GM23338 (cell line): ENCODE results near the gene DIAPH1. TPM values are rescaled to one million over a fixed set of nuclear protein-coding genes. Genes with fewer than 3 reads are reported as not detected.

Experiments
- ATAC-seq: fragments of 200-7000 bp; cut with Tn5 transposase; 3 replicates; pipeline ENCODE4 v1.9.1; 2020
- DNase-seq: peaks from one replicate; pipeline ENCODE4 v3.0.0-alpha.2; 2015; ENCODE audit warnings: low spot score
- H2AFZ ChIP-seq: fragments of 200-600 bp; sonication (generic); 2 replicates; pipeline ENCODE4 v1.8.0; 2016; ENCODE audit warnings: antibody characterized with exemption, mild to moderate bottlenecking, moderate library complexity
- H3F3A ChIP-seq: fragments of 200-600 bp; sonication (generic); replicated peaks from 2 replicates; pipeline ENCODE4 v1.8.0; 2017; ENCODE audit warnings: antibody characterized with exemption, mixed run types, low read depth
- H3K27ac ChIP-seq: fragments of 200-600 bp; sonication (generic); 2 replicates; pipeline ENCODE4 v1.6.1; 2016; ENCODE audit warnings: low read depth
- H3K27me3 ChIP-seq: fragments of 200-600 bp; sonication (generic); 2 replicates; pipeline ENCODE4 v1.8.0; 2016; ENCODE audit warnings: mild to moderate bottlenecking, mixed run types, moderate library complexity; ENCODE audit not compliant: insufficient read depth
- H3K36me3 ChIP-seq: fragments of 200-600 bp; sonication (generic); 2 replicates; pipeline ENCODE4 v1.8.0; 2016; ENCODE audit warnings: mild to moderate bottlenecking; ENCODE audit not compliant: insufficient read depth
- H3K4me1 ChIP-seq: fragments of 200-600 bp; sonication (generic); 2 replicates; pipeline ENCODE4 v1.8.0; 2016; ENCODE audit warnings: mild to moderate bottlenecking, moderate library complexity; ENCODE audit not compliant: insufficient read depth
- H3K4me2 ChIP-seq: fragments of 200-600 bp; sonication (generic); 2 replicates; pipeline ENCODE4 v1.7.1; 2017; ENCODE audit warnings: mixed run types
- H3K4me3 ChIP-seq: fragments of 200-600 bp; sonication (generic); 2 replicates; pipeline ENCODE4 v1.6.1; 2016; ENCODE audit warnings: mixed run types
- H3K79me2 ChIP-seq: fragments of 200-600 bp; sonication (generic); replicated peaks from 2 replicates; pipeline ENCODE4 v1.8.0; 2017; ENCODE audit warnings: mild to moderate bottlenecking; ENCODE audit not compliant: insufficient read depth
- H3K9me2 ChIP-seq: fragments of 200-600 bp; sonication (generic); 2 replicates; pipeline ENCODE4 v1.8.0; 2017; ENCODE audit not compliant: insufficient read depth
- H4K20me1 ChIP-seq: fragments of 200-600 bp; sonication (generic); replicated peaks from 2 replicates; pipeline ENCODE4 v1.8.0; 2017; ENCODE audit warnings: mild to moderate bottlenecking; ENCODE audit not compliant: insufficient read depth
- H3K27ac Mint-ChIP-seq: 2 replicates; pipeline ENCODE4 v1.8.0; 2020; ENCODE audit warnings: inconsistent platforms, mild to moderate bottlenecking, moderate library complexity, mixed read lengths
- H3K27me3 Mint-ChIP-seq: 3 replicates; pipeline ENCODE4 v1.8.0; 2022; ENCODE audit warnings: low read depth, mild to moderate bottlenecking, moderate library complexity, mixed read lengths, inconsistent platforms; ENCODE audit not compliant: insufficient read depth, poor library complexity
- H3K36me3 Mint-ChIP-seq: 3 replicates; pipeline ENCODE4 v1.8.0; 2021; ENCODE audit warnings: low read depth, mild to moderate bottlenecking, inconsistent platforms, moderate library complexity, mixed read lengths
- H3K4me1 Mint-ChIP-seq: 3 replicates; pipeline ENCODE4 v1.8.0; 2020; ENCODE audit warnings: mild to moderate bottlenecking, inconsistent platforms, mixed read lengths
- H3K4me3 Mint-ChIP-seq: 3 replicates; pipeline ENCODE4 v1.8.0; 2021; ENCODE audit warnings: moderate library complexity, mild to moderate bottlenecking, inconsistent platforms, mixed read lengths
- H3K9me3 Mint-ChIP-seq: 3 replicates; pipeline ENCODE4 v1.8.0; 2020; ENCODE audit warnings: moderate library complexity, mild to moderate bottlenecking, inconsistent platforms, mixed read lengths
- CREB1 ChIP-seq: fragments of 250-450 bp; sonication (Bioruptor Pico); IDR thresholded peaks from 2 replicates; pipeline ENCODE4 v1.5.0; 2020; ENCODE audit warnings: low read depth, mild to moderate bottlenecking, moderate library complexity
- CTCF ChIP-seq, 2 experiments: fragments of 200-600 bp in 1 of 2; sonication (generic) in 1 of 2; conservative IDR thresholded peaks; 2 replicates each; pipeline versions ENCODE4 v1.5.1 to v1.6.1; 2016 to 2017; ENCODE audit warnings: antibody characterized with exemption in 2 of 2, low read depth in 2 of 2, mild to moderate bottlenecking in 2 of 2, moderate library complexity in 1 of 2
- JUNB ChIP-seq: IDR thresholded peaks from one replicate; pipeline ENCODE4 v1.6.1; 2016; ENCODE audit warnings: antibody characterized with exemption; ENCODE audit not compliant: unreplicated experiment
- NANOG ChIP-seq: IDR thresholded peaks from 2 replicates; pipeline ENCODE4 v1.6.1; 2016; ENCODE audit warnings: antibody characterized with exemption, borderline replicate concordance
- POLR2AphosphoS5 ChIP-seq: IDR thresholded peaks from 2 replicates; pipeline ENCODE4 v1.6.1; 2016; ENCODE audit warnings: antibody characterized with exemption, low read depth
- REST ChIP-seq: IDR thresholded peaks from one replicate; pipeline ENCODE4 v1.6.1; 2018; ENCODE audit warnings: antibody characterized with exemption; ENCODE audit not compliant: unreplicated experiment
- polyA plus RNA-seq: library from polyadenylated mRNA; unstranded; fragments of >200 nt; fragmentation: Nextera tagmentation; extraction: Ambion mirVana; gene quantifications from 2 replicates; pipeline ENCODE4 v1.2.1, GENCODE V29; 2016
- total RNA-seq: library from RNA; depleted of rRNA; stranded (reverse); fragments of >200 nt; shearing (Covaris generic); gene quantifications from 2 replicates; pipeline ENCODE4 v1.2.3, GENCODE V29; 2014

Gene DIAPH1
- total and polyA plus RNA-seq, 2 experiments from 2014 or later: 42.9 to 104 TPM

- no peak for TF ChIP-seq REST
- no peak for TF ChIP-seq POLR2AphosphoS5
Measured at GRCh38 chr5:141573489-141574121, 45.2 kb downstream of the DIAPH1 start (continued).

- ATAC-seq: no peak
Measured at GRCh38 chr5:141570655-141571054, 48.1 kb downstream of the DIAPH1 start.

More at GRCh38 chr5:141570655-141571054, 48.1 kb downstream of the DIAPH1 start:
- Histone ChIP-seq H3K27me3 (no peaks in the 10 kb centered on the region), H3K4me2 (no peak overlapping the region), H3K4me3 (no peak overlapping the region), H3K27ac (no peak overlapping the region), H3K36me3 (peaks cover 20% of the 10 kb centered on the region; the same call in 1 of the 2 replicates), H3K9me2 (no peaks in the 10 kb centered on the region), H3F3A (no peaks in the 10 kb centered on the region), H4K20me1 (no peaks in the 10 kb centered on the region), H3K79me2 (no peaks in the 10 kb centered on the region), H2AFZ (no peak overlapping the region), H3K4me1 (peaks cover 6% of the 10 kb centered on the region; the same call in 1 of the 2 replicates)
- H3K4me3 Mint-ChIP-seq: no peak overlapping the region
- DNase-seq: no peak
- no peaks in the 10 kb centered on the region for H3K9me3 Mint-ChIP-seq
- H3K36me3 Mint-ChIP-seq: peaks cover 50% of the 10 kb centered on the region
- H3K27ac Mint-ChIP-seq: no peak overlapping the region
- H3K4me1 Mint-ChIP-seq: peaks cover 11% of the 10 kb centered on the region; the same call in 2 of the 3 replicates
- peaks cover 4% of the 10 kb centered on the region for H3K27me3 Mint-ChIP-seq
- TF ChIP-seq REST (no peak), JUNB (no peak), CREB1 (CRISPR knock-in tag) (no peak), CTCF (conservative IDR thresholded peaks at IDR 0.05; ENCODE audit: low read depth in 2 of 2) (no peak), NANOG (no peak)
